PC-3 (cell line): ENCODE results near the gene ZCWPW1.

Source experiments
- EZH2 ChIP-seq: fragments of 300-600 bp; sonication (generic); IDR thresholded peaks from one replicate; pipeline ENCODE4 v1.6.1; 2017; ENCODE audit warnings: antibody characterized with exemption, mild to moderate bottlenecking, low read length; ENCODE audit not compliant: unreplicated experiment
- EZH2phosphoT487 ChIP-seq: fragments of 300-600 bp; sonication (generic); IDR thresholded peaks from 2 replicates; pipeline ENCODE4 v1.6.1; 2018; ENCODE audit warnings: mild to moderate bottlenecking, antibody characterized with exemption, low read length, borderline replicate concordance
- TF ChIP-seq, protein P1 (sequence below): fragments of 300-600 bp; sonication (generic); conservative IDR thresholded peaks from 2 replicates; pipeline ENCODE4 v1.5.1; 2017; ENCODE audit warnings: antibody characterized with exemption, low read depth, mild to moderate bottlenecking, low read length

- TF ChIP-seq, protein P1, sequence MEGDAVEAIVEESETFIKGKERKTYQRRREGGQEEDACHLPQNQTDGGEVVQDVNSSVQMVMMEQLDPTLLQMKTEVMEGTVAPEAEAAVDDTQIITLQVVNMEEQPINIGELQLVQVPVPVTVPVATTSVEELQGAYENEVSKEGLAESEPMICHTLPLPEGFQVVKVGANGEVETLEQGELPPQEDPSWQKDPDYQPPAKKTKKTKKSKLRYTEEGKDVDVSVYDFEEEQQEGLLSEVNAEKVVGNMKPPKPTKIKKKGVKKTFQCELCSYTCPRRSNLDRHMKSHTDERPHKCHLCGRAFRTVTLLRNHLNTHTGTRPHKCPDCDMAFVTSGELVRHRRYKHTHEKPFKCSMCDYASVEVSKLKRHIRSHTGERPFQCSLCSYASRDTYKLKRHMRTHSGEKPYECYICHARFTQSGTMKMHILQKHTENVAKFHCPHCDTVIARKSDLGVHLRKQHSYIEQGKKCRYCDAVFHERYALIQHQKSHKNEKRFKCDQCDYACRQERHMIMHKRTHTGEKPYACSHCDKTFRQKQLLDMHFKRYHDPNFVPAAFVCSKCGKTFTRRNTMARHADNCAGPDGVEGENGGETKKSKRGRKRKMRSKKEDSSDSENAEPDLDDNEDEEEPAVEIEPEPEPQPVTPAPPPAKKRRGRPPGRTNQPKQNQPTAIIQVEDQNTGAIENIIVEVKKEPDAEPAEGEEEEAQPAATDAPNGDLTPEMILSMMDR, result peak; percentile 71
- no peak for TF ChIP-seq EZH2phosphoT487
- TF ChIP-seq EZH2, result no peak
These were observed 37.3 kb upstream of the ZCWPW1 start for GRCh38 chr7:100465702-100466311.
